Nephron progenitor cell (in vitro differentiated cells): Measurements from ENCODE around the gene DBX2.
"Not testable (repeated sequence)": the region's sequence is repeated elsewhere in the genome, so short reads cannot be mapped to it uniquely, and the experiment has no call there.

Source experiments
- DNase-seq: peaks from one replicate; pipeline ENCODE4 v3.0.0; 2021
- H3K27ac Mint-ChIP-seq: 2 replicates; pipeline ENCODE4 v1.8.0; 2021; ENCODE audit warnings: mild to moderate bottlenecking, moderate library complexity, mixed read lengths
- H3K27me3 Mint-ChIP-seq: 2 replicates; pipeline ENCODE4 v1.8.0; 2021; ENCODE audit warnings: mild to moderate bottlenecking, low read depth, mixed read lengths; ENCODE audit not compliant: poor library complexity
- H3K36me3 Mint-ChIP-seq: 2 replicates; pipeline ENCODE4 v1.8.0; 2021; ENCODE audit warnings: low read depth, mixed read lengths
- H3K4me1 Mint-ChIP-seq: 2 replicates; pipeline ENCODE4 v1.8.0; 2021; ENCODE audit warnings: mixed read lengths
- H3K4me3 Mint-ChIP-seq: 2 replicates; pipeline ENCODE4 v1.8.0; 2021; ENCODE audit warnings: mild to moderate bottlenecking, moderate library complexity, mixed read lengths
- H3K9me3 Mint-ChIP-seq: 2 replicates; pipeline ENCODE4 v1.8.0; 2021; ENCODE audit warnings: mild to moderate bottlenecking, moderate library complexity, mixed read lengths
- CTCF ChIP-seq: fragments of 200-600 bp; sonication (generic); IDR thresholded peaks from 2 replicates; pipeline ENCODE4 v1.5.0; 2021; ENCODE audit warnings: antibody characterized with exemption

DBX2 gene

GRCh38 chr12:44993161-44993560, 57.7 kb downstream of the DBX2 start:
- Mint-ChIP-seq H3K27ac (no peak overlapping the region), H3K27me3 (peaks cover 3% of the 10 kb centered on the region), H3K4me3 (no peak overlapping the region), H3K4me1 (no peaks in the 10 kb centered on the region), H3K36me3 (no peaks in the 10 kb centered on the region), H3K9me3 (peaks cover 10% of the 10 kb centered on the region)
- DNase-seq: no peak
- TF ChIP-seq CTCF: no peak

- not testable (repeated sequence) for H3K27ac Mint-ChIP-seq, H3K27me3 Mint-ChIP-seq, H3K4me1 Mint-ChIP-seq, H3K9me3 Mint-ChIP-seq, DNase-seq, H3K36me3 Mint-ChIP-seq, H3K4me3 Mint-ChIP-seq
Observed at GRCh38 chr12:44984863-44985262, 66.0 kb downstream of the DBX2 start.

GRCh38 chr12:44979918-44980317, 71.0 kb downstream of the DBX2 start:
- Mint-ChIP-seq H3K4me3 (no peak overlapping the region), H3K27ac (no peak overlapping the region), H3K4me1 (no peaks in the 10 kb centered on the region), H3K9me3 (no peaks in the 10 kb centered on the region), H3K27me3 (peaks cover 3% of the 10 kb centered on the region), H3K36me3 (no peaks in the 10 kb centered on the region)
- TF ChIP-seq CTCF: no peak
- no peak for DNase-seq

GRCh38 chr12:44976246-44976645, 74.7 kb downstream of the DBX2 start:
- Mint-ChIP-seq H3K36me3 (no peaks in the 10 kb centered on the region), H3K27me3 (peaks cover 3% of the 10 kb centered on the region), H3K4me1 (no peaks in the 10 kb centered on the region), H3K27ac (no peak overlapping the region), H3K9me3 (no peaks in the 10 kb centered on the region), H3K4me3 (no peak overlapping the region)
- DNase-seq: no peak
- no peak for TF ChIP-seq CTCF

GRCh38 chr12:44972746-44973421, 78.0 kb downstream of the DBX2 start:
- no peak overlapping the region for H3K4me3 Mint-ChIP-seq
- H3K4me1 Mint-ChIP-seq: no peaks in the 10 kb centered on the region
- peak; percentile 30 for DNase-seq
- TF ChIP-seq CTCF: peak; percentile 61
- no peaks in the 10 kb centered on the region for H3K36me3 Mint-ChIP-seq
- H3K9me3 Mint-ChIP-seq: no peaks in the 10 kb centered on the region
- no peak overlapping the region for H3K27ac Mint-ChIP-seq
- H3K27me3 Mint-ChIP-seq: peaks cover 3% of the 10 kb centered on the region

- H3K4me1 Mint-ChIP-seq: no peaks in the 10 kb centered on the region
- H3K4me3 Mint-ChIP-seq: no peak overlapping the region
- no peak overlapping the region for H3K27ac Mint-ChIP-seq
- no peak for TF ChIP-seq CTCF
- no peak for DNase-seq
- peaks cover 19% of the 10 kb centered on the region for H3K9me3 Mint-ChIP-seq
- peaks cover 3% of the 10 kb centered on the region for H3K27me3 Mint-ChIP-seq
- no peaks in the 10 kb centered on the region for H3K36me3 Mint-ChIP-seq
Observed at GRCh38 chr12:44968965-44969364, 81.9 kb downstream of the DBX2 start.
